Mesothelial cell of epicardium (in vitro differentiated cells): ENCODE measurements around the gene SKOR1. TPM values are rescaled to one million over a fixed set of nuclear protein-coding genes. Genes with fewer than 3 reads are reported as not detected.

Experiments used
- DNase-seq, 2 experiments: peaks; one replicate each; pipeline ENCODE4 v3.0.0; 2021; ENCODE audit warnings: low spot score in 2 of 2; ENCODE audit not compliant: unreplicated experiment in 2 of 2
- H3K27ac Mint-ChIP-seq: 2 replicates; pipeline ENCODE4 v1.8.0; 2021; ENCODE audit warnings: mixed read lengths
- H3K27me3 Mint-ChIP-seq: 2 replicates; pipeline ENCODE4 v1.8.0; 2021; ENCODE audit warnings: low read depth, mixed read lengths
- H3K36me3 Mint-ChIP-seq: 2 replicates; pipeline ENCODE4 v1.8.0; 2021; ENCODE audit warnings: mixed read lengths
- H3K4me1 Mint-ChIP-seq: 2 replicates; pipeline ENCODE4 v1.8.0; 2021; ENCODE audit warnings: mixed read lengths
- H3K4me3 Mint-ChIP-seq: 2 replicates; pipeline ENCODE4 v1.8.0; 2021; ENCODE audit warnings: mild to moderate bottlenecking, moderate library complexity, mixed read lengths
- H3K9me3 Mint-ChIP-seq: 2 replicates; pipeline ENCODE4 v1.8.0; 2021; ENCODE audit warnings: mixed read lengths
- total RNA-seq: library from RNA; stranded (reverse); gene quantifications from 3 replicates; pipeline ENCODE4 v1.2.1, GENCODE V29; 2021
- TF ChIP-seq, protein P1 (sequence below): fragments of 200-600 bp; sonication (generic); IDR thresholded peaks from one replicate; pipeline ENCODE4 v1.5.0; 2021; ENCODE audit warnings: antibody characterized with exemption; ENCODE audit not compliant: unreplicated experiment

The SKOR1 gene
- total RNA-seq, 1 donor from 2014 or later, result 1.1 TPM

DNA sequence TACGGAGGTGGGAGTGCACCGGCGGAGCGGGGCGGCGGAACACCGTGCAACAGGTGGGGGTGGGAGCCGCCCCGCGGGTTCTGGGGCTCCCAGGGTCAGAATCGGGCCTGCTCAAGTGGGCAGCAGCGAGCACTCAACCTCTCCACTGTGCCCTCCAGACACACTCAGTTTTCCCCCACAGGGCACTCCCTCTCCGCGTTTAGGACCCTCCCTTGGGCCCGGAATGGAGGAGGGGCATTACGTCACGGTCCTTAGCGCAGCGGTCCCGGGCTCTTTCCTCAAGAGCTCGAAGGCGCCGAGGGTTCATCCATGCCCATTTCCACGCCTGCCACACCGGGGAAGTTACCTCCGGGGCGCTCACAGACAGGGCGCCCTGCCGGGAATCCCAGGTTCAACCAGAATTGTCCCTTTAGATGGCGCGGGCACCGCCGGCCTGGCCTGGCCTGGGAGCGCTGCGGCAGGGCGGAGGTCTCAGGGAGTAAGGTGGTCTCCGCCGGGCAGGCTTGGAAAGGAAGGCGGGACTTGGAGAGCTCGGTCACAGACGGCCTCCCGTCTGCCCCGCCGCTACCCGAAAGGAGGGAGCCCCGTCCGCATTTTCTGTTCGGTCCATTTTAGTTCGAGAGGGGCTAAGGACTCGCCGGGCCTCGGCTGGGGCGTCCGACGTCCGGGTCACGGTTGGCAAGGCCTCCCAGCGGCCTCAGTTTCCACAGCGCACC, 9.4 kb downstream of the SKOR1 start:
- H3K4me3 Mint-ChIP-seq, result peak overlapping the region; percentile 57
- H3K27ac Mint-ChIP-seq, result no peak overlapping the region
- H3K4me1 Mint-ChIP-seq, result peaks cover 38% of the 10 kb centered on the region
- TF ChIP-seq, protein P1, sequence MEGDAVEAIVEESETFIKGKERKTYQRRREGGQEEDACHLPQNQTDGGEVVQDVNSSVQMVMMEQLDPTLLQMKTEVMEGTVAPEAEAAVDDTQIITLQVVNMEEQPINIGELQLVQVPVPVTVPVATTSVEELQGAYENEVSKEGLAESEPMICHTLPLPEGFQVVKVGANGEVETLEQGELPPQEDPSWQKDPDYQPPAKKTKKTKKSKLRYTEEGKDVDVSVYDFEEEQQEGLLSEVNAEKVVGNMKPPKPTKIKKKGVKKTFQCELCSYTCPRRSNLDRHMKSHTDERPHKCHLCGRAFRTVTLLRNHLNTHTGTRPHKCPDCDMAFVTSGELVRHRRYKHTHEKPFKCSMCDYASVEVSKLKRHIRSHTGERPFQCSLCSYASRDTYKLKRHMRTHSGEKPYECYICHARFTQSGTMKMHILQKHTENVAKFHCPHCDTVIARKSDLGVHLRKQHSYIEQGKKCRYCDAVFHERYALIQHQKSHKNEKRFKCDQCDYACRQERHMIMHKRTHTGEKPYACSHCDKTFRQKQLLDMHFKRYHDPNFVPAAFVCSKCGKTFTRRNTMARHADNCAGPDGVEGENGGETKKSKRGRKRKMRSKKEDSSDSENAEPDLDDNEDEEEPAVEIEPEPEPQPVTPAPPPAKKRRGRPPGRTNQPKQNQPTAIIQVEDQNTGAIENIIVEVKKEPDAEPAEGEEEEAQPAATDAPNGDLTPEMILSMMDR, result no peak
- H3K27me3 Mint-ChIP-seq, result peaks cover 75% of the 10 kb centered on the region
- no peak for DNase-seq
- no peaks in the 10 kb centered on the region for H3K9me3 Mint-ChIP-seq
- H3K36me3 Mint-ChIP-seq, result no peaks in the 10 kb centered on the region

DNA sequence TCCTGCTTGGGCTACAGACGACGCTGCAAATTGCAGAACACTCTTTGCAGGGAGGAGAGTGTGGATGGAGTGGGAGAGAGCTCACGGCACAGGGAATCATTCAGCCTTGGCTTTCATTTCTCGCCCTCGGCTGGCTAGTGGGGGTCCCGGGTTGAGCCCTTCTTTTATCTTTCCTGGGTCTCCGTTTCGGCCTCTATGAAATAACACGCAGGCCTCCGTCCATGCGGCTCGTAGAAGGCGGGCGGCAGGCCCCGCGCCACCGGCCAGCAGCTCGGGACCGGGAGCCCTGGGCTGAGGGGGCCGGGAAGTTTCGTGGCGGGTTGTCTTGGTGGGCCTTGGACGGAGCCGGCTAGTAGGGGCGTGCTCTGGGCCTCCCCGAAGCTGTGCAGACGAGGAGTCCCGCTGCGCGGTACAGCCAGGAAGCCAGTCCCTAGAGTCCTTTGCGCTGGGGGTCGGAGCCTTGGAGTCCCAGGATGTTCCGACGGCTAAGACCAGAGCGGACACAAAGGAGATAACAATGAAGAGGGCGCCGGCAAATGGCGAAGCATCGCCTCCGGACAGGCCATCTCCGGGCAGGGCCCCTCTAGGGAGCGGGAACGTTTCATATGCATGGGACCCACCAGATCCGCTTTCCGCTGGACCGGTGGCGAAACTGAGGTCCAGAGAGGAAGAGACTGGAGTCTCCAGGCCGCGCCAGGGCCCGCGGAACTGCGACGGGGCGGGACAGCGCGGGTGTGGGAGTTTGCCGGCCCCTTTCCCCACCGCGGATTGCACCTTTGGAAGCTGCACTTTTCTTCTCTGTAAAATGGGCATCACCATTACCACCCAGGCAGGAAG, 10.2 kb downstream of the SKOR1 start:
- no peak for DNase-seq
- Mint-ChIP-seq H3K4me1 (peaks cover 38% of the 10 kb centered on the region), H3K9me3 (no peaks in the 10 kb centered on the region), H3K27me3 (peaks cover 71% of the 10 kb centered on the region), H3K27ac (no peak overlapping the region), H3K36me3 (no peaks in the 10 kb centered on the region), H3K4me3 (peak overlapping the region; percentile 57)
- TF ChIP-seq, protein P1, result no peak

DNA sequence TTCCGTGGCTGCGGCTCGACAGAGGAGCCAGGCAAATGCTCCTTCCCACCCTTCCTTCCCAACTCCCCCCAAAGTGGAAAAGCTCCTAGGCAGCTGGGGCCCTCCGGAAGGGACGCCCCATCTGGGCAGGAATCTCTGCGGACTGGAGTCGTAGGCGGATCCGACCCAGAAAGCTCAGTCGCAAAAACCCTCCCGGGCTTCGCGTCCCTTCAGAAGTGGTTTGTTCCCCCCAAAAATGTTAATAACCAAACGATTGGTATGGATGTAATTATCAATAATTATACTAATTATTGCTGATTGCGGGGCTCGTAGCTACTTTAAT, 10.8 kb downstream of the SKOR1 start:
- peaks cover 65% of the 10 kb centered on the region for H3K27me3 Mint-ChIP-seq
- no peak for DNase-seq
- H3K4me1 Mint-ChIP-seq, result peaks cover 41% of the 10 kb centered on the region
- H3K36me3 Mint-ChIP-seq, result no peaks in the 10 kb centered on the region
- TF ChIP-seq, protein P1, result no peak
- H3K9me3 Mint-ChIP-seq, result no peaks in the 10 kb centered on the region
- H3K27ac Mint-ChIP-seq, result no peak overlapping the region
- H3K4me3 Mint-ChIP-seq, result peak overlapping the region; percentile 57

DNA sequence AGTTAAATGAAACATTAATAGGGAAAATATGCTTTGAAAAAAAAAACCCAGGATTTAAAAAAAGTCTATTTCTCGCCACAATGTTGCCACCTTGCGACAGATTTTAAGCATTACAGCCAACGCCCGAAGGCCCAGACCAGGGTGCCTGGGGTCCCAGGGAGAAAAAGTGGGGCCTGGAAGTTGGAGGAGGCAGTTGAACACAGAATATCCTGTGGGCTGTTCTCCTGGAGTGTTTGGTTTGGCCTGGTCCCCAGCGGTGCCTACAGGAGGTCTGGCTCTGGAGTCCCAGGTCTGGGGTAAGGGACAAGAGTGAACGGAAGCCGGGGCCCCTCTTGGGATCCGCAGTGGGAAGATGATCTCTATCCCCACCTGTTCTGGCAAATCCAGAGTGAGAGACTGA, 11.2 kb downstream of the SKOR1 start:
- no peak for DNase-seq
- no peaks in the 10 kb centered on the region for H3K9me3 Mint-ChIP-seq
- no peaks in the 10 kb centered on the region for H3K36me3 Mint-ChIP-seq
- H3K4me3 Mint-ChIP-seq, result peak overlapping the region; percentile 57
- H3K27me3 Mint-ChIP-seq, result peaks cover 61% of the 10 kb centered on the region
- TF ChIP-seq, protein P1, result peak; percentile 92
- H3K4me1 Mint-ChIP-seq, result peaks cover 44% of the 10 kb centered on the region
- H3K27ac Mint-ChIP-seq, result no peak overlapping the region

DNA sequence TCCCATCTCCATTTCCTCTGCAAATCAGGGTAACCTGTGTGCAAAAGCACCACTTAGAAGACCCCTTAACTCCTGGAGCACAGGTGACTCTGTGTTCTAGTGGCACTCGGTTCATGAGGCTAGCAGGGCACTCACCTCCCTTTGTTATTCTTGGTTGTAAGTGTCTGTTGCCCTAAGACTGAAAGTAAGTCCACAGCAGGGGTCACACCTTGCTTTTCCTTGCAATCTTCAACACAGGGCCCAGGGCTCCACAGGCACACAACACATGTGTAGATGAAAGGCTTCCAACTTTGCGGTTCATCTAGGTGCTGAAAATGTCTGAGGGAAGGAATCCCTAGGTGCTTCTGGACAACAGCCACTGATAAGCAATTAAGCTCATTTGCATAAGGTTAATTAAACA, 11.6 kb downstream of the SKOR1 start:
- Mint-ChIP-seq H3K27ac (no peak overlapping the region), H3K36me3 (no peaks in the 10 kb centered on the region), H3K4me3 (no peak overlapping the region), H3K4me1 (peaks cover 47% of the 10 kb centered on the region), H3K9me3 (no peaks in the 10 kb centered on the region), H3K27me3 (peaks cover 56% of the 10 kb centered on the region)
- TF ChIP-seq, protein P1, result no peak
- no peak for DNase-seq
